Measurements from ENCODE around the gene FGD2. TPM values are rescaled to one million over a fixed set of nuclear protein-coding genes. Genes with fewer than 3 reads are reported as not detected.

Gene FGD2
- total and polyA plus RNA-seq, 2 of the 4 experiments (the other 2 are of a cell fraction) = 0.07 TPM; not detected in 1

Other genes starting within 250 kb of the FGD2 start
- gene CPNE5, start 166.2 kb upstream of the FGD2 start, total RNA-seq (2012; rRNA removed) = not detected in 2 replicates
- gene CPNE5, start 166.2 kb upstream of the FGD2 start, polyA plus RNA-seq (2012; rRNA removed) = 0.07 and 0.10 TPM in 2 replicates
- 50.5 and 58.4 TPM in 2 replicates for gene PPIL1, start 130.9 kb upstream of the FGD2 start, total RNA-seq (2012; rRNA removed)
- 25.9 and 28.4 TPM in 2 replicates for gene PPIL1, start 130.9 kb upstream of the FGD2 start, polyA plus RNA-seq (2012; rRNA removed)
- 39.2 and 52.3 TPM in 2 replicates for gene C6orf89, start 119.7 kb upstream of the FGD2 start, total RNA-seq (2012; rRNA removed)
- gene C6orf89, start 119.7 kb upstream of the FGD2 start, polyA plus RNA-seq (2012; rRNA removed) = 26.8 and 30.8 TPM in 2 replicates
- gene PI16, start 50.9 kb upstream of the FGD2 start, total RNA-seq (2012; rRNA removed) = under 0.01 TPM in 1 of 2 replicates, not detected in the other
- 0.20 and 0.21 TPM in 2 replicates for gene PI16, start 50.9 kb upstream of the FGD2 start, polyA plus RNA-seq (2012; rRNA removed)
- gene MTCH1, start 19.5 kb upstream of the FGD2 start, total RNA-seq (2012; rRNA removed) = 249 and 263 TPM in 2 replicates
- gene MTCH1, start 19.5 kb upstream of the FGD2 start, polyA plus RNA-seq (2012; rRNA removed) = 210 and 215 TPM in 2 replicates
- 6.1 and 7.2 TPM in 2 replicates for gene PIM1, start 164.5 kb downstream of the FGD2 start, total RNA-seq (2012; rRNA removed)
- 12.8 and 18.5 TPM in 2 replicates for gene PIM1, start 164.5 kb downstream of the FGD2 start, polyA plus RNA-seq (2012; rRNA removed)